ENCODE measurements around the gene MACC1.
"Not testable (repeated sequence)": the region's sequence is repeated elsewhere in the genome, so short reads cannot be mapped to it uniquely, and the experiment has no call there.

Gene MACC1

GRCh38 chr7:20188567-20188966 is 28.6 kb downstream of the MACC1 start:
- H3K36me3 ChIP-seq (ENCODE audit: control insufficient read depth, insufficient read depth, low read length): no peaks in the 10 kb centered on the region
- no peak overlapping the region for H3K27ac ChIP-seq
- H3K79me2 ChIP-seq: no peaks in the 10 kb centered on the region
- TF ChIP-seq CTCF (IDR thresholded peaks at IDR 0.05): no peak
- no peak overlapping the region for H2AFZ ChIP-seq
- H3K9ac ChIP-seq: no peak overlapping the region
- H3K4me3 ChIP-seq (ENCODE audit: low read depth, low read length): no peak overlapping the region
- H3K4me2 ChIP-seq (ENCODE audit: low read length): no peak overlapping the region
- H3K27me3 ChIP-seq (ENCODE audit: control insufficient read depth, insufficient read depth, low read length): no peaks in the 10 kb centered on the region
- no peaks in the 10 kb centered on the region for H3K9me3 ChIP-seq (ENCODE audit: control insufficient read depth, low read length)
- no peaks in the 10 kb centered on the region for H3K4me1 ChIP-seq

GRCh38 chr7:20187850-20188249 is 29.3 kb downstream of the MACC1 start:
- H3K4me1 ChIP-seq; H3K4me2 ChIP-seq (ENCODE audit: low read length); H3K4me3 ChIP-seq (ENCODE audit: low read depth, low read length); H3K36me3 ChIP-seq (ENCODE audit: control insufficient read depth, insufficient read depth, low read length); H3K79me2 ChIP-seq; H3K9ac ChIP-seq; H2AFZ ChIP-seq; H3K27me3 ChIP-seq (ENCODE audit: control insufficient read depth, insufficient read depth, low read length); H3K27ac ChIP-seq; H3K9me3 ChIP-seq (ENCODE audit: control insufficient read depth, low read length): not testable (repeated sequence)

GRCh38 chr7:20185988-20186387 is 31.2 kb downstream of the MACC1 start:
- no peak overlapping the region for H2AFZ ChIP-seq
- TF ChIP-seq CTCF (IDR thresholded peaks at IDR 0.05): no peak
- no peak overlapping the region for H3K27ac ChIP-seq
- H3K9me3 ChIP-seq (ENCODE audit: control insufficient read depth, low read length): no peaks in the 10 kb centered on the region
- H3K4me1 ChIP-seq: no peaks in the 10 kb centered on the region
- no peak overlapping the region for H3K4me3 ChIP-seq (ENCODE audit: low read depth, low read length)
- no peaks in the 10 kb centered on the region for H3K79me2 ChIP-seq
- H3K4me2 ChIP-seq (ENCODE audit: low read length): no peak overlapping the region
- no peaks in the 10 kb centered on the region for H3K36me3 ChIP-seq (ENCODE audit: control insufficient read depth, insufficient read depth, low read length)
- H3K9ac ChIP-seq: no peak overlapping the region
- H3K27me3 ChIP-seq (ENCODE audit: control insufficient read depth, insufficient read depth, low read length): no peaks in the 10 kb centered on the region

GRCh38 chr7:20183086-20183485 is 34.1 kb downstream of the MACC1 start:
- Histone ChIP-seq H3K9me3 (ENCODE audit: control insufficient read depth, low read length) (no peaks in the 10 kb centered on the region), H3K36me3 (ENCODE audit: control insufficient read depth, insufficient read depth, low read length) (no peaks in the 10 kb centered on the region), H3K4me2 (ENCODE audit: low read length) (no peak overlapping the region), H3K27ac (no peak overlapping the region), H3K4me3 (ENCODE audit: low read depth, low read length) (no peak overlapping the region), H3K79me2 (no peaks in the 10 kb centered on the region), H3K27me3 (ENCODE audit: control insufficient read depth, insufficient read depth, low read length) (no peaks in the 10 kb centered on the region), H3K9ac (no peak overlapping the region), H2AFZ (no peak overlapping the region), H3K4me1 (no peaks in the 10 kb centered on the region)
- TF ChIP-seq CTCF (IDR thresholded peaks at IDR 0.05): no peak

- H3K27ac ChIP-seq: no peak overlapping the region
- no peaks in the 10 kb centered on the region for H3K36me3 ChIP-seq (ENCODE audit: control insufficient read depth, insufficient read depth, low read length)
- no peak overlapping the region for H3K9ac ChIP-seq
- TF ChIP-seq CTCF (IDR thresholded peaks at IDR 0.05): no peak
- no peaks in the 10 kb centered on the region for H3K79me2 ChIP-seq
- H3K27me3 ChIP-seq (ENCODE audit: control insufficient read depth, insufficient read depth, low read length): no peaks in the 10 kb centered on the region
- no peak overlapping the region for H2AFZ ChIP-seq
- no peaks in the 10 kb centered on the region for H3K9me3 ChIP-seq (ENCODE audit: control insufficient read depth, low read length)
- no peak overlapping the region for H3K4me3 ChIP-seq (ENCODE audit: low read depth, low read length)
- no peak overlapping the region for H3K4me2 ChIP-seq (ENCODE audit: low read length)
- no peaks in the 10 kb centered on the region for H3K4me1 ChIP-seq
Measured at GRCh38 chr7:20176578-20177242, 40.5 kb downstream of the MACC1 start.
